ENCODE measurements around the gene VPS39. TPM values are rescaled to one million over a fixed set of nuclear protein-coding genes. Genes with fewer than 3 reads are reported as not detected.

VPS39 gene
- total RNA-seq, 1 experiment from 2014 or later, result 55.2 TPM

- no peak overlapping the region for H3K4me3 ChIP-seq (ENCODE audit: low read depth in 2 of 2, low read length in 2 of 2)
- H3K9me3 ChIP-seq (ENCODE audit: control insufficient read depth, insufficient read depth, low read depth, low read length), result no peaks in the 10 kb centered on the region
- no peaks in the 10 kb centered on the region for H3K4me1 ChIP-seq (ENCODE audit: control insufficient read depth, insufficient read depth, low read length)
- POLR2A ChIA-PET, result no interaction called here
- no peaks in the 10 kb centered on the region for H3K36me3 ChIP-seq (ENCODE audit: control insufficient read depth, insufficient read depth, low read length)
- CTCF ChIA-PET, result no interaction called here
- no peak overlapping the region for H3K27ac ChIP-seq (ENCODE audit: low read length)
- peaks cover 9% of the 10 kb centered on the region; the same call in 1 of the 2 replicates for H3K27me3 ChIP-seq (ENCODE audit: control insufficient read depth, insufficient read depth, low read length)
- intact Hi-C loops (cut with micrococcal nuclease; ENCODE audit: unreplicated experiment) (no loop called here), in situ Hi-C loops (cut with HindIII; ENCODE audit: low pct_unique_long_range_greater_than_20kb, low sequenced_read_pairs) (no loop called here)
- ATAC-seq (no peak), DNase-seq (ENCODE audit: low read depth, low spot score) (no peak)
- no peak for TF ChIP-seq SIN3A (IDR thresholded peaks at IDR 0.05; ENCODE audit: borderline replicate concordance, insufficient read depth, low read depth, low read length)
- no peak for TF ChIP-seq POLR2AphosphoS5 (IDR thresholded peaks at IDR 0.05; ENCODE audit: low read depth, low read length)
- TF ChIP-seq, protein P1, sequence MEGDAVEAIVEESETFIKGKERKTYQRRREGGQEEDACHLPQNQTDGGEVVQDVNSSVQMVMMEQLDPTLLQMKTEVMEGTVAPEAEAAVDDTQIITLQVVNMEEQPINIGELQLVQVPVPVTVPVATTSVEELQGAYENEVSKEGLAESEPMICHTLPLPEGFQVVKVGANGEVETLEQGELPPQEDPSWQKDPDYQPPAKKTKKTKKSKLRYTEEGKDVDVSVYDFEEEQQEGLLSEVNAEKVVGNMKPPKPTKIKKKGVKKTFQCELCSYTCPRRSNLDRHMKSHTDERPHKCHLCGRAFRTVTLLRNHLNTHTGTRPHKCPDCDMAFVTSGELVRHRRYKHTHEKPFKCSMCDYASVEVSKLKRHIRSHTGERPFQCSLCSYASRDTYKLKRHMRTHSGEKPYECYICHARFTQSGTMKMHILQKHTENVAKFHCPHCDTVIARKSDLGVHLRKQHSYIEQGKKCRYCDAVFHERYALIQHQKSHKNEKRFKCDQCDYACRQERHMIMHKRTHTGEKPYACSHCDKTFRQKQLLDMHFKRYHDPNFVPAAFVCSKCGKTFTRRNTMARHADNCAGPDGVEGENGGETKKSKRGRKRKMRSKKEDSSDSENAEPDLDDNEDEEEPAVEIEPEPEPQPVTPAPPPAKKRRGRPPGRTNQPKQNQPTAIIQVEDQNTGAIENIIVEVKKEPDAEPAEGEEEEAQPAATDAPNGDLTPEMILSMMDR (IDR thresholded peaks at IDR 0.05), result no peak
- TF ChIP-seq REST (IDR thresholded peaks at IDR 0.05; ENCODE audit: insufficient read depth in 1 of 2, low read depth in 2 of 2, low read length in 1 of 2), result no peak
- no peak for TF ChIP-seq TCF7L2 (IDR thresholded peaks at IDR 0.05; ENCODE audit: low read depth, low read length)
- no TSS peak for BruUV-seq (replicated peaks)
Measured at GRCh38 chr15:42108806-42109205, 99.3 kb downstream of the VPS39 start.

Small RNA genes within 50 kb of the gene (microRNA-seq; reads per million reads assigned to microRNA genes)
- 63.5 reads per million, percentile 52 among the genes with 10 or more reads in this experiment for gene MIR627 (ENCODE audit: unreplicated experiment)

Other genes with a start within 250 kb of the VPS39 start
- 43.2 TPM for gene EHD4, start 235.7 kb downstream of the VPS39 start, total RNA-seq (2021; ENCODE audit: unreplicated experiment)
- gene PLA2G4E, start 187.3 kb downstream of the VPS39 start, total RNA-seq (2021; ENCODE audit: unreplicated experiment), result not detected
- gene PLA2G4D, start 113.7 kb downstream of the VPS39 start, total RNA-seq (2021; ENCODE audit: unreplicated experiment), result not detected
- gene PLA2G4F, start 51.7 kb downstream of the VPS39 start, total RNA-seq (2021; ENCODE audit: unreplicated experiment), result not detected
- gene GANC, start 64.9 kb upstream of the VPS39 start, total RNA-seq (2021; ENCODE audit: unreplicated experiment), result 21.1 TPM
- 49.6 TPM for gene TMEM87A, start 65.1 kb upstream of the VPS39 start, total RNA-seq (2021; ENCODE audit: unreplicated experiment)
- gene CAPN3, start 151.2 kb upstream of the VPS39 start, total RNA-seq (2021; ENCODE audit: unreplicated experiment), result 0.31 TPM

All from Panc1 (cell line).